Gastroesophageal sphincter (tissue), 4 donors: ENCODE results near the gene LIAS. TPM values are rescaled to one million over a fixed set of nuclear protein-coding genes. Genes with fewer than 3 reads are reported as not detected.
A peak's percentile ranks its signal among the peaks of the same experiment; 100 is the strongest.

Source experiments
- ATAC-seq: fragments of 150-250 bp; one replicate; pipeline ENCODE4 v1.9.1; 2016; ENCODE audit warnings: mild to moderate bottlenecking, moderate library complexity
- H3K27ac ChIP-seq, 4 donors: fragments of 200-600 bp; sonication (generic) in 3 of 4; 1 replicate in 3 of 4; 2 replicates in 1 of 4; pipeline ENCODE4 v1.5.1; 2016 to 2019
- H3K27me3 ChIP-seq: fragments of 200-600 bp; sonication (generic); one replicate; pipeline ENCODE4 v1.5.1; 2019
- H3K36me3 ChIP-seq, 2 donors: fragments of 200-600 bp; sonication (generic); one replicate each; pipeline ENCODE4 v1.5.1; 2019; ENCODE audit warnings: control low read depth in 1 of 2
- H3K4me1 ChIP-seq, 3 donors: fragments of 200-600 bp; sonication (generic); 1 replicate in 2 of 3; 2 replicates in 1 of 3; pipeline ENCODE4 v1.5.1; 2016 to 2019; ENCODE audit warnings: control low read depth in 2 of 3
- H3K4me3 ChIP-seq, 2 donors: fragments of 200-600 bp; sonication (generic); one replicate each; pipeline ENCODE4 v1.5.1; 2019; ENCODE audit warnings: mild to moderate bottlenecking in 1 of 2, moderate library complexity in 1 of 2
- H3K9me3 ChIP-seq, 3 donors: fragments of 200-600 bp; sonication (generic); one replicate each; pipeline ENCODE4 v1.5.1; 2017 to 2019; ENCODE audit warnings: control low read depth in 2 of 3
- CTCF ChIP-seq, 4 experiments: fragments of 200-600 bp in 2 of 4; fragments of 450-650 bp in 2 of 4; sonication (generic) in 1 of 4; IDR thresholded peaks; one replicate each; pipeline ENCODE4 v1.5.1; 2017 to 2019; ENCODE audit warnings: antibody characterized with exemption in 4 of 4, mild to moderate bottlenecking in 2 of 4, moderate library complexity in 2 of 4
- EP300 ChIP-seq: sonication (generic); formaldehyde crosslinking; IDR thresholded peaks from one replicate; pipeline ENCODE4 v1.6.1; 2017; ENCODE audit warnings: antibody characterized with exemption, mild to moderate bottlenecking
- POLR2A ChIP-seq, 2 donors: fragments of 450-650 bp; IDR thresholded peaks; one replicate each; pipeline ENCODE4 v1.6.1; 2017; ENCODE audit warnings: antibody characterized with exemption in 2 of 2, mild to moderate bottlenecking in 2 of 2, moderate library complexity in 1 of 2
- POLR2AphosphoS5 ChIP-seq: sonication (generic); formaldehyde crosslinking; IDR thresholded peaks from one replicate; pipeline ENCODE4 v1.6.1; 2017; ENCODE audit warnings: antibody characterized with exemption
- WGBS, 2 donors: methylation state at CpG; one replicate each; pipeline ENCODE4 v1.1.5; 2018; ENCODE audit warnings: low coverage in 1 of 2; 5-methylcytosine and 5-hydroxymethylcytosine counted together
- small RNA-seq, 4 donors: library from RNA; depleted of rRNA; stranded (forward); fragments of <200 nt; gene quantifications; one replicate each; pipeline ENCODE3, GENCODE V24; 2016
- total RNA-seq, 4 donors: library from RNA; depleted of rRNA; stranded (reverse); fragments of >200 nt; gene quantifications; one replicate each; pipeline ENCODE4 v1.1.0, GENCODE V29; 2016

LIAS gene
- total RNA-seq, 4 donors from 2014 or later, result 7.8 to 16.8 (median 9.9) TPM

GRCh38 chr4:39525822-39526690 lies 67.2 kb downstream of the LIAS start:
- H3K27ac ChIP-seq, result peak overlapping the region; percentile 70 to 99 (median 95)
- H3K4me3 ChIP-seq, result peak overlapping the region; percentile 47 to 87
- WGBS, 2 donors, result 8% methylated on average over 9 of the region's 9 CpGs
- no peaks in the 10 kb centered on the region for H3K36me3 ChIP-seq
- peaks cover 0 to 40% (median 8%) of the 10 kb centered on the region in 3 donors for H3K4me1 ChIP-seq
- no peaks in the 10 kb centered on the region for H3K9me3 ChIP-seq
- ATAC-seq, result no peak
- no peaks in the 10 kb centered on the region for H3K27me3 ChIP-seq
- TF ChIP-seq CTCF (IDR thresholded peaks at IDR 0.05), result no peak
- no peak for TF ChIP-seq POLR2AphosphoS5

- Histone ChIP-seq H3K27me3 (no peaks in the 10 kb centered on the region), H3K4me3 (peak overlapping the region; percentile 47 to 87), H3K9me3 (no peaks in the 10 kb centered on the region), H3K27ac (peak overlapping the region; percentile 70 to 99 (median 95)), H3K36me3 (peaks cover 0 to 6% of the 10 kb centered on the region in 2 donors), H3K4me1 (peaks cover 0 to 34% (median 8%) of the 10 kb centered on the region in 3 donors)
- peak; percentile 59 for ATAC-seq
- TF ChIP-seq CTCF (IDR thresholded peaks at IDR 0.05) (no peak), POLR2AphosphoS5 (no peak), EP300 (no peak), POLR2A (IDR thresholded peaks at IDR 0.05) (no peak)
- 0% methylated on average over 1 to 14 of the region's 33 CpGs for WGBS, 2 donors
Observed at GRCh38 chr4:39526765-39527295, 68.0 kb downstream of the LIAS start.

- WGBS, 2 donors, result 0% methylated on average over 3 to 32 of the region's 73 CpGs
Observed at GRCh38 chr4:39527296-39528060, 68.6 kb downstream of the LIAS start, which contains the start of gene UGDH. UGDH (minus strand) TSS chr4:39527439; CDS start chr4:39521512, 5,927 bp downstream.

GRCh38 chr4:39528061-39528465 lies 69.2 kb downstream of the LIAS start:
- no peaks in the 10 kb centered on the region for H3K27me3 ChIP-seq
- ATAC-seq, result peak; percentile 64
- peak overlapping the region; percentile 47 to 87 for H3K4me3 ChIP-seq
- WGBS, 2 donors, result 4 to 5% methylated on average over 5 to 8 of the region's 21 CpGs
- H3K27ac ChIP-seq, result peak overlapping the region; percentile 63 to 99 (median 95)
- no peaks in the 10 kb centered on the region for H3K9me3 ChIP-seq
- peaks cover 0 to 33% (median 8%) of the 10 kb centered on the region in 3 donors for H3K4me1 ChIP-seq
- TF ChIP-seq CTCF (IDR thresholded peaks at IDR 0.05) (peak in 1 of 4 experiments; percentile 1), POLR2AphosphoS5 (no peak)
- H3K36me3 ChIP-seq, result peaks cover 0 to 18% of the 10 kb centered on the region in 2 donors

More at GRCh38 chr4:39527296-39528060, 68.6 kb downstream of the LIAS start, which contains the start of gene UGDH:
- H3K4me1 ChIP-seq, result peaks cover 0 to 33% (median 8%) of the 10 kb centered on the region in 3 donors
- peaks cover 0 to 12% of the 10 kb centered on the region in 2 donors for H3K36me3 ChIP-seq
- H3K4me3 ChIP-seq, result peak within 1 kb of the TSS; percentile 47 to 87
- TF ChIP-seq POLR2AphosphoS5, result peak; percentile 87
- no peak for TF ChIP-seq EP300
- peak; percentile 82 to 83 for TF ChIP-seq POLR2A (IDR thresholded peaks at IDR 0.05)
- peak in 2 of 4 experiments; percentile 2 to 47 for TF ChIP-seq CTCF (IDR thresholded peaks at IDR 0.05)
- no peaks in the 10 kb centered on the region for H3K27me3 ChIP-seq
- peak within 1 kb of the TSS; percentile 70 to 99 (median 95) for H3K27ac ChIP-seq
- peak; percentile 98 for ATAC-seq
- no peaks in the 10 kb centered on the region for H3K9me3 ChIP-seq

Small RNA genes within 50 kb of the gene (small RNA-seq; reads per million reads assigned to genes)
- gene MIR5591 (0 reads per million in 4 donors), gene RF00019 (0 reads per million in 4 donors)

Other genes starting within 250 kb of the LIAS start
- 10 to 100 TPM; 37.1 to 51.8 (median 41.0) TPM for gene RFC1, start 92.7 kb upstream of the LIAS start, total RNA-seq
- gene KLB, start 52.1 kb upstream of the LIAS start, total RNA-seq, result under 1 TPM in 2 of 4 donors, not detected in 2; 0.05 to 0.13 TPM
- 1,000 to 10,000 TPM; 1,742 to 7,890 (median 5,202) TPM for gene RPL9, start 134 bp upstream of the LIAS start, total RNA-seq
- 100 to 1,000 TPM in 1 of 4 donors, 10 to 100 TPM in 3; 31.1 to 151 (median 90.0) TPM for gene UGDH, start 68.4 kb downstream of the LIAS start, total RNA-seq
- gene SMIM14, start 179.8 kb downstream of the LIAS start, total RNA-seq, result 10 to 100 TPM; 32.9 to 70.4 (median 41.3) TPM
- gene UBE2K, start 239.1 kb downstream of the LIAS start, total RNA-seq, result 10 to 100 TPM; 30.5 to 49.2 (median 33.9) TPM